HCT116 (cell line): Measurements from ENCODE around the gene BEND7.

Experiments
- ATF3 ChIP-seq: IDR thresholded peaks from 2 replicates; pipeline ENCODE4 v1.6.1; 2012
- CTCF ChIP-seq, 3 experiments: fragments of 200-600 bp in 1 of 3; sonication (generic) in 1 of 3; IDR thresholded peaks in 2 of 3; conservative IDR thresholded peaks in 1 of 3; 2 replicates each; pipeline ENCODE4 v1.5.1; 2012 to 2017; ENCODE audit warnings: low read depth in 2 of 3, low read length in 2 of 3, antibody characterized with exemption in 1 of 3, borderline replicate concordance in 1 of 3, control low read depth in 1 of 3, mild to moderate bottlenecking in 1 of 3, mixed read lengths in 1 of 3, mixed run types in 1 of 3, moderate library complexity in 1 of 3; ENCODE audit not compliant: insufficient read depth in 1 of 3
- EGR1 ChIP-seq: IDR thresholded peaks from 2 replicates; pipeline ENCODE4 v1.6.1; 2012; ENCODE audit warnings: low read depth
- EZH2 ChIP-seq: fragments of 200-600 bp; sonication (generic); IDR thresholded peaks from 2 replicates; pipeline ENCODE4 v1.6.1; 2017; ENCODE audit warnings: antibody characterized with exemption, mixed run types
- EZH2phosphoT487 ChIP-seq: fragments of 200-600 bp; IDR thresholded peaks from 2 replicates; pipeline ENCODE4 v1.6.1; 2018; ENCODE audit warnings: antibody characterized with exemption, borderline replicate concordance
- JUND ChIP-seq: IDR thresholded peaks from 2 replicates; pipeline ENCODE4 v1.6.1; 2012
- POLR2A ChIP-seq: IDR thresholded peaks from 2 replicates; pipeline ENCODE4 v1.7.0; 2011; ENCODE audit warnings: borderline replicate concordance; ENCODE audit not compliant: insufficient read depth, insufficient read length; ENCODE audit errors: extremely low read depth
- POLR2AphosphoS5 ChIP-seq: IDR thresholded peaks from 2 replicates; pipeline ENCODE4 v1.6.1; 2011; ENCODE audit warnings: mild to moderate bottlenecking, low read depth, low read length, moderate library complexity
- SIN3A ChIP-seq: IDR thresholded peaks from 2 replicates; pipeline ENCODE4 v1.6.1; 2012; ENCODE audit warnings: low read depth
- SP1 ChIP-seq: IDR thresholded peaks from 2 replicates; pipeline ENCODE4 v1.6.1; 2012; ENCODE audit warnings: low read depth
- YY1 ChIP-seq: IDR thresholded peaks from 2 replicates; pipeline ENCODE4 v1.6.1; 2011; ENCODE audit warnings: low read length, low read depth, moderate library complexity, mild to moderate bottlenecking; ENCODE audit not compliant: insufficient replicate concordance; ENCODE audit errors: extremely low read depth
- ZFX ChIP-seq: fragments of 450-650 bp; IDR thresholded peaks from 2 replicates; pipeline ENCODE4 v1.6.1; 2017

DNA sequence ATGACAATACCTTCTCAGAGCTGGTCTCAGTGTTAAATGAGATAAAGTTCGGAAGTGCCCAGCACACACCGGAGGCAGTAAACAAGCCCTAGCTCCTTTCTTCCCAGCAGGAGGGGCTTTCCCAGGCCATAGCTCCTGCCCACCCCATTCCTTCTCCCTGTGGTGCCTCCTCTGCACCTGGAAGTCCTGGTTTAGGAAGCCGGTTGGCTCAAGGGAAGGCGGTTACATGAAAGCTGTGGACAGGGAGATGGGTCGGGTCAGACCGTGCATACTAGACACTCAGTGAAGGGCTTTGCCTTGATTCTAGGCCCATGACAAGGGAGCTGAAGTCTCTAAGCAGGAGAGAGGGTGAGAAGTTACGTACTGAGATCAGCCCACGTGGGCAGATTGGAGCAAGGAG, 8.6 kb downstream of the BEND7 start:
- TF ChIP-seq CTCF (IDR thresholded peaks at IDR 0.05 in 2 of 3, conservative IDR thresholded peaks at IDR 0.05 in 1 of 3; ENCODE audit: borderline replicate concordance in 1 of 3, insufficient read depth in 1 of 3, low read depth in 2 of 3, low read length in 2 of 3): no peak
- TF ChIP-seq ZFX: no peak
- no peak for TF ChIP-seq SIN3A
- TF ChIP-seq POLR2AphosphoS5: no peak
- no peak for TF ChIP-seq EZH2phosphoT487
- no peak for TF ChIP-seq EZH2
- no peak for TF ChIP-seq EGR1
- no peak for TF ChIP-seq YY1
- no peak for TF ChIP-seq ATF3
- no peak for TF ChIP-seq SP1
- no peak for TF ChIP-seq POLR2A
- no peak for TF ChIP-seq JUND
